BJ (cell line): ENCODE measurements around the gene VSX1. TPM values are rescaled to one million over a fixed set of nuclear protein-coding genes. Genes with fewer than 3 reads are reported as not detected.

Source experiments
- CTCF ChIA-PET: fragments of 350-600 bp; formaldehyde crosslinking; extraction: SDS; loops from one replicate; lab custom pipeline; 2021; ENCODE audit warnings: antibody characterized with exemption, inconsistent platforms; lab: Yijun Ruan, JAX
- POLR2A ChIA-PET: fragments of 300-600 bp; sonication (Branson Sonifier 250); formaldehyde crosslinking; extraction: SDS; loops from one replicate; lab custom pipeline; 2021; ENCODE audit warnings: antibody characterized with exemption; lab: Charles Lee
- DNase-seq: peaks from one replicate; pipeline ENCODE4 v3.0.0-alpha.2; 2011; ENCODE audit warnings: low read depth
- H3K27me3 ChIP-seq: 2 replicates; pipeline ENCODE4 v1.6.0; 2011; ENCODE audit warnings: low read length; ENCODE audit not compliant: control insufficient read depth, insufficient read depth
- H3K36me3 ChIP-seq: 2 replicates; pipeline ENCODE4 v1.5.1; 2011; ENCODE audit warnings: low read length; ENCODE audit not compliant: control insufficient read depth, insufficient read depth
- H3K4me3 ChIP-seq: 2 replicates; pipeline ENCODE4 v1.5.1; 2011; ENCODE audit warnings: low read depth, mild to moderate bottlenecking, control low read depth, low read length
- polyA plus RNA-seq: library from polyadenylated mRNA; depleted of rRNA; stranded (reverse); fragments of >200 nt; gene quantifications from 2 replicates; pipeline ENCODE4 v1.2.3, GENCODE V29; 2011
- TF ChIP-seq, protein P1 (sequence below): IDR thresholded peaks from 2 replicates; pipeline ENCODE4 v1.5.1; 2011; ENCODE audit warnings: low read depth, mild to moderate bottlenecking, control low read depth, inconsistent platforms, low read length, moderate library complexity; ENCODE audit not compliant: insufficient read depth

VSX1 gene
- polyA plus RNA-seq, 1 experiment: not detected

DNA sequence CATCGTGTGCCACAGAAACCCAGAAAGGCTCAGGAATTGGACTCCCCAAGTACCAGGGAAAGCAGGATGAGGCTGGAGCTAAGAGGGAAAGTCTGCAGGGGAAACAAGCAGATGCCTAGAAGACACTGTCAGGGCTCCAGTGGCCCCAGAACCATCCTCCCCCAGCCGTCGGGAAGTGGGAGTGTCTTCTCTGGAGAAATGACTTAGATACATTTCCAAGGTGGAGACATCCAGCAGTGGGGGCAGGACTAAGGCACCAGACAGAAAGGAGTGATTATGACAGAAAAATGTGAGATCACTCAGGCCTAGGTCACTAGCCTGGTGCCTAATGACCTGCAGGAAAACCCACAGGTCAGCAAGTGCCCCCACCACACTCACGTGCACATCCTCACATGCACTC is 36.0 kb upstream of the VSX1 start:
- CTCF ChIA-PET: no interaction called here
- no peaks in the 10 kb centered on the region for H3K36me3 ChIP-seq
- DNase-seq: no peak
- no peak overlapping the region for H3K4me3 ChIP-seq
- POLR2A ChIA-PET: no interaction called here
- peaks cover 23% of the 10 kb centered on the region for H3K27me3 ChIP-seq
- TF ChIP-seq, protein P1, sequence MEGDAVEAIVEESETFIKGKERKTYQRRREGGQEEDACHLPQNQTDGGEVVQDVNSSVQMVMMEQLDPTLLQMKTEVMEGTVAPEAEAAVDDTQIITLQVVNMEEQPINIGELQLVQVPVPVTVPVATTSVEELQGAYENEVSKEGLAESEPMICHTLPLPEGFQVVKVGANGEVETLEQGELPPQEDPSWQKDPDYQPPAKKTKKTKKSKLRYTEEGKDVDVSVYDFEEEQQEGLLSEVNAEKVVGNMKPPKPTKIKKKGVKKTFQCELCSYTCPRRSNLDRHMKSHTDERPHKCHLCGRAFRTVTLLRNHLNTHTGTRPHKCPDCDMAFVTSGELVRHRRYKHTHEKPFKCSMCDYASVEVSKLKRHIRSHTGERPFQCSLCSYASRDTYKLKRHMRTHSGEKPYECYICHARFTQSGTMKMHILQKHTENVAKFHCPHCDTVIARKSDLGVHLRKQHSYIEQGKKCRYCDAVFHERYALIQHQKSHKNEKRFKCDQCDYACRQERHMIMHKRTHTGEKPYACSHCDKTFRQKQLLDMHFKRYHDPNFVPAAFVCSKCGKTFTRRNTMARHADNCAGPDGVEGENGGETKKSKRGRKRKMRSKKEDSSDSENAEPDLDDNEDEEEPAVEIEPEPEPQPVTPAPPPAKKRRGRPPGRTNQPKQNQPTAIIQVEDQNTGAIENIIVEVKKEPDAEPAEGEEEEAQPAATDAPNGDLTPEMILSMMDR: no peak

DNA sequence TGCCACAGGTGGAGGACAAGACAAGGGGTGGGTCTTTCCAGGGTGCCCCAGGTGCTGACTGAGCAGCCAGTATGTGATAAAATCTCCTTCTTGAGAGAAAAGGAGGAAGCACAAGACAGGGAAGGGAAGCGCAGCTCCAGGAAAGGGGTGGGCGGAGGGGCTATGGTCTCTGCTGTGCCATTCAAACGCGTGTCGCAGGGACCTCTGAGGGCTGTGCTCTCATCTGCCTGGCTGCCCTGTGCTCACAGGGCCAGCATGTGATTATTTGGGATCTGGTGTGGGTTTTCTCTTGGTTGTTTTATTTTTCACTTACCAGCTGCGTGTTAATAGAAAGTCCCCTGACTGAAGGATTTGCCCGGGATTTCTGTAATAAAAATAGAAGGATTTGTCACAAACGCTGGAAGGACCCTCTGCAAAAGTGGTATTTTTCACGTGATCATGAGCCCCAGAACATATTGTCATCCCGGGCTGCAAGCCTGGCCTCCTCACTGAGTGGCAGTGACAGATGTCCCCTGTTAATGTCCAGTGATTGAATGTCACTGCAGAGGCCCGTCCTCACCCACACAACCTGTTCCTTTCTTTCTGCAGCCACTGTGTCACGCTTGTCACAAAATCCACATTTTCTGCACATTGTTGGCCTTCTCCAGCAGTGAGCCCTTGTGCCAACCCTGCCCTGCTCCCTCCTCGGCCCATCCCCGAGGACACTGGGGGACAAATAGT is 35.0 kb upstream of the VSX1 start:
- Histone ChIP-seq H3K4me3 (no peak overlapping the region), H3K27me3 (peaks cover 23% of the 10 kb centered on the region), H3K36me3 (no peaks in the 10 kb centered on the region)
- ChIA-PET CTCF (interaction anchor here (0.9 kb wide), 1 partner anchor 31 kb away, joined by 3 read pairs; no protein-coding TSS in a partner anchor), POLR2A (no interaction called here)
- TF ChIP-seq, protein P1: no peak
- DNase-seq: no peak

DNA sequence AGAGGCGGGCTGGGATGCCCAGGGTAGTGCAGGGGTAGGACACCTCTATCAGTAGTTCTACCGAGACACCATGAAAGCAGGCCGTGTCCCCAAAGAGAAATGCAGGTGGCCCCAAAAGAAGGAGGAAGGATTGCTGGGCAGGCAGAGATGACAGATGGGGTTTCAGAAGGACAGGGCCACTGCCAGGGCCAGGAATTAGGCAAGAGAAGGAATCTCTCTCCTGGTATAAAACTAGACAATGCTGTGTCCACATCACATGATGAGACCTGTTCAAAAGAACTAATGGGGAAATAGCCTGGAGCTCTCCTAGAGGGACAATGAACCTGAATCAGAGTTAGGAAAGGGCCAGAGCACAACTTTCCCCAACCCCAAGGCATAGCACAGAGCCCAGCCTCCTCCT is 21.6 kb upstream of the VSX1 start:
- no peak for DNase-seq
- Histone ChIP-seq H3K36me3 (no peaks in the 10 kb centered on the region), H3K27me3 (no peaks in the 10 kb centered on the region), H3K4me3 (no peak overlapping the region)
- ChIA-PET POLR2A (no interaction called here), CTCF (interaction anchor here (1.1 kb wide), 1 partner anchor 9 kb away, joined by 4 read pairs; no protein-coding TSS in a partner anchor)
- TF ChIP-seq, protein P1: no peak

DNA sequence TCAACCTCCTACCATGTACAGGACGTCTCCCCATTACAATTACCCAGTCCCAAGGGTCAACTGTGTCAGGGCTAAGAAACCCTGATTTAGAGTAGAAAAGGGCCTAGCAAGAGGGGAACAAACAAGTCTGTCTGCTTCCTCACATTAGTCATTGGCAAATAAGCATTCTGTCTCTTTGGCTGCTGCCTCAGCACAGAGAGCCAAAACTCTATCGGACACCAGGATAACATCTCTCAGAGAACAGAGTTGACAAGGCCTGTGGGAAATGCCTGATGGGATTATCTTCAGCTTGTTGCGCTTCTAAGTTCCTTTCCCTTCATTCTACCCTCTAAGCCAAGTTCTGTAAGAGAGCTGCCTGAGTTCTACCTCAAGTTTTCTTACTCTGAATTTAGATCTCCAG is 19.0 kb upstream of the VSX1 start:
- CTCF ChIA-PET: no interaction called here
- no peak for DNase-seq

DNA sequence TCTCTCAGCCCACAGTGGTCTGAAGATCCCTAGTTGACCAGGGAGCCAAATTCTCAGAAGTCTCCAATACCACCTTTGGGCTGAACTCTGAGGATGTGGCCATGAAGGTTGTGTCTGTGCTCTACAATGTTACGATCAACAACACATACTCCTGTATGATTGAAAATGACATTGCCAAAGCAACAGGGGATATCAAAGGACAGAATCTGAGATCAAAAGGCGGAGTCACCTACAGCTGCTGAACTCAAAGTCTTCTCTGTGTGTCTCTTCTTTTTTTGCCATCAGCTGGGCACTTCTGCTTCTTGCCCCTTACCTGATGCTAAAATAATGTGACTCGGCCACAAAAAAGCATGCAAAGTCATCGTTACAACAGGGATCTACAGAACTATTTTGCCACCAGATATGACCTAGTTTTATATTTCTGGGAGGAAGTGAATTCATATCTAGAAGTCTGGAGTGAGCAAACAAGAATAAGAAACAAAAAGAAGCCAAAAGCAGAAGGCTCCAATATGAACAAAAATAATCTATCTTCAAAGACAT is 17.7 kb upstream of the VSX1 start:
- Histone ChIP-seq H3K27me3 (peaks cover 2% of the 10 kb centered on the region), H3K36me3 (no peaks in the 10 kb centered on the region)
- POLR2A ChIA-PET: no interaction called here

More for the DNA sequence above, 19.0 kb upstream of the VSX1 start:
- H3K36me3 ChIP-seq: no peaks in the 10 kb centered on the region
- no peak overlapping the region for H3K4me3 ChIP-seq
- peaks cover 2% of the 10 kb centered on the region for H3K27me3 ChIP-seq
- TF ChIP-seq, protein P1: no peak
- POLR2A ChIA-PET: no interaction called here

More for the DNA sequence above, 17.7 kb upstream of the VSX1 start:
- no peak for DNase-seq
- TF ChIP-seq, protein P1: no peak
- CTCF ChIA-PET: no interaction called here
- no peak overlapping the region for H3K4me3 ChIP-seq
